CD4-positive, alpha-beta memory T cell (primary cell): ENCODE measurements around the gene MMP24OS. TPM values are rescaled to one million over a fixed set of nuclear protein-coding genes. Genes with fewer than 3 reads are reported as not detected.

Source experiments
- CTCF ChIA-PET: fragments of 350-600 bp; sonication (Branson Sonifier 250); formaldehyde crosslinking; loops from one replicate; lab custom pipeline; 2021; ENCODE audit warnings: inconsistent platforms; ENCODE audit not compliant: partially characterized antibody; lab: Charles Lee
- POLR2A ChIA-PET: fragments of 350-600 bp; sonication (Branson Sonifier 250); formaldehyde crosslinking; loops from one replicate; lab custom pipeline; 2021; ENCODE audit not compliant: partially characterized antibody; lab: Charles Lee
- DNase-seq, 5 donors: peaks; one replicate each; pipeline versions ENCODE4 v3.0.0 to v3.0.0-alpha.2; 2020 to 2022; ENCODE audit warnings: mixed read lengths in 1 of 5
- H3K27ac ChIP-seq: one replicate; pipeline ENCODE4 v1.7.0; 2013; ENCODE audit warnings: low read depth, low read length
- H3K27me3 ChIP-seq: 2 replicates; pipeline ENCODE4 v1.7.0; 2013; ENCODE audit warnings: mild to moderate bottlenecking, low read length, moderate library complexity; ENCODE audit not compliant: insufficient read depth
- H3K36me3 ChIP-seq: 2 replicates; pipeline ENCODE4 v1.7.0; 2013; ENCODE audit warnings: mild to moderate bottlenecking, low read length, moderate library complexity; ENCODE audit not compliant: insufficient read depth
- H3K4me1 ChIP-seq: 2 replicates; pipeline ENCODE4 v1.7.0; 2013; ENCODE audit warnings: mild to moderate bottlenecking, low read length, moderate library complexity; ENCODE audit not compliant: insufficient read depth
- H3K4me3 ChIP-seq, 2 donors: one replicate each; pipeline ENCODE4 v1.7.0; 2013; ENCODE audit warnings: low read length in 2 of 2, mild to moderate bottlenecking in 1 of 2
- H3K9me3 ChIP-seq, 2 donors: one replicate each; pipeline ENCODE4 v1.7.0; 2013; ENCODE audit warnings: low read length in 2 of 2, control low read depth in 1 of 2; ENCODE audit not compliant: control insufficient read depth in 1 of 2
- H3K27ac Mint-ChIP-seq, 7 donors: one replicate each; pipeline ENCODE4 v1.8.0; 2020 to 2021; ENCODE audit warnings: mixed read lengths in 7 of 7, mild to moderate bottlenecking in 6 of 7, inconsistent platforms in 3 of 7, moderate library complexity in 3 of 7
- H3K27me3 Mint-ChIP-seq, 2 donors: one replicate each; pipeline ENCODE4 v1.8.0; 2020 to 2021; ENCODE audit warnings: mixed read lengths in 2 of 2
- H3K36me3 Mint-ChIP-seq, 2 donors: one replicate each; pipeline ENCODE4 v1.8.0; 2020 to 2021; ENCODE audit warnings: mixed read lengths in 2 of 2, inconsistent platforms in 1 of 2, mild to moderate bottlenecking in 1 of 2
- H3K4me1 Mint-ChIP-seq, 4 donors: one replicate each; pipeline ENCODE4 v1.8.0; 2020 to 2021; ENCODE audit warnings: mixed read lengths in 4 of 4, mild to moderate bottlenecking in 1 of 4
- H3K4me3 Mint-ChIP-seq, 8 donors: one replicate each; pipeline ENCODE4 v1.8.0; 2020 to 2021; ENCODE audit warnings: mixed read lengths in 8 of 8, mild to moderate bottlenecking in 7 of 8, moderate library complexity in 6 of 8, inconsistent platforms in 3 of 8
- H3K9me3 Mint-ChIP-seq, 8 donors: one replicate each; pipeline ENCODE4 v1.8.0; 2020 to 2021; ENCODE audit warnings: mixed read lengths in 8 of 8, mild to moderate bottlenecking in 5 of 8, inconsistent platforms in 3 of 8, moderate library complexity in 1 of 8
- intact Hi-C: fragments of 100-400 bp; cut with micrococcal nuclease; formaldehyde crosslinking; loops from one replicate; pipeline ENCODE4 v1.15.1; 2023
- polyA plus RNA-seq, 2 donors: library from polyadenylated mRNA; unstranded; fragments of 300-500 nt; fragmentation: Illumina TruSeq; gene quantifications; one replicate each; pipeline ENCODE4 v1.2.3, GENCODE V29; 2021
- total RNA-seq, 2 experiments: library from RNA; stranded (reverse); gene quantifications; one replicate each; pipeline ENCODE4 v1.2.3, GENCODE V29; 2021

Gene MMP24OS
- total and polyA plus RNA-seq, 4 experiments from 2014 or later: 4.4 to 91.6 (median 47.0) TPM

- H3K36me3 Mint-ChIP-seq: peaks cover 10 to 32% of the 10 kb centered on the region in 2 donors
- intact Hi-C loops: no loop called here
- no peaks in the 10 kb centered on the region for H3K27me3 Mint-ChIP-seq
- Histone ChIP-seq H3K27ac (peak overlapping the region; percentile 27), H3K4me3 (no peak overlapping the region), H3K36me3 (no peaks in the 10 kb centered on the region), H3K27me3 (no peaks in the 10 kb centered on the region), H3K4me1 (peaks cover 27% of the 10 kb centered on the region), H3K9me3 (no peaks in the 10 kb centered on the region)
- H3K27ac Mint-ChIP-seq: peak overlapping the region; percentile 43 to 100 (median 97)
- ChIA-PET CTCF (no interaction called here), POLR2A (interaction anchor here (0.7 to 1.9 kb wide), 3 partner anchors 18 to 33 kb away, joined by 3 to 7 read pairs (median 3); partner anchors contain the start of genes EIF6 and MMP24OS)
- H3K4me3 Mint-ChIP-seq: peak overlapping the region in 3 of 8 donors; percentile 53 to 82 (median 71)
- no peaks in the 10 kb centered on the region for H3K9me3 Mint-ChIP-seq
- no peak for DNase-seq
- peaks cover 7 to 33% (median 23%) of the 10 kb centered on the region in 4 donors for H3K4me1 Mint-ChIP-seq
Measured at GRCh38 chr20:35251613-35251940, 26.3 kb downstream of the MMP24OS start.

GRCh38 chr20:35248641-35249475 lies 29.1 kb downstream of the MMP24OS start:
- H3K27ac ChIP-seq: no peak overlapping the region
- Mint-ChIP-seq H3K27ac (no peak overlapping the region), H3K4me3 (no peak overlapping the region), H3K27me3 (no peaks in the 10 kb centered on the region), H3K9me3 (no peaks in the 10 kb centered on the region), H3K4me1 (peaks cover 7 to 28% (median 21%) of the 10 kb centered on the region in 4 donors), H3K36me3 (peaks cover 7 to 21% of the 10 kb centered on the region in 2 donors)
- ChIA-PET POLR2A (no interaction called here), CTCF (interaction anchor here (1.6 kb wide), 1 partner anchor 56 kb away, joined by 4 read pairs; no protein-coding TSS in a partner anchor)
- DNase-seq: no peak
- no peak overlapping the region for H3K4me3 ChIP-seq
- intact Hi-C loops: no loop called here
- H3K9me3 ChIP-seq: no peaks in the 10 kb centered on the region
- H3K36me3 ChIP-seq: no peaks in the 10 kb centered on the region
- peaks cover 27% of the 10 kb centered on the region for H3K4me1 ChIP-seq
- no peaks in the 10 kb centered on the region for H3K27me3 ChIP-seq

GRCh38 chr20:35246723-35247122 lies 31.2 kb downstream of the MMP24OS start:
- no peak overlapping the region for H3K4me3 ChIP-seq
- no peaks in the 10 kb centered on the region for H3K27me3 Mint-ChIP-seq
- intact Hi-C loops: no loop called here
- peaks cover 0 to 12% (median 9%) of the 10 kb centered on the region in 4 donors for H3K4me1 Mint-ChIP-seq
- DNase-seq: no peak
- ChIA-PET CTCF (no interaction called here), POLR2A (no interaction called here)
- peaks cover 12% of the 10 kb centered on the region for H3K4me1 ChIP-seq
- H3K36me3 ChIP-seq: no peaks in the 10 kb centered on the region
- H3K36me3 Mint-ChIP-seq: peaks cover 0 to 21% of the 10 kb centered on the region in 2 donors
- no peak overlapping the region for H3K27ac Mint-ChIP-seq
- no peaks in the 10 kb centered on the region for H3K9me3 Mint-ChIP-seq
- no peak overlapping the region for H3K4me3 Mint-ChIP-seq
- H3K9me3 ChIP-seq: no peaks in the 10 kb centered on the region
- no peak overlapping the region for H3K27ac ChIP-seq
- H3K27me3 ChIP-seq: no peaks in the 10 kb centered on the region

- Histone ChIP-seq H3K4me3 (no peak overlapping the region), H3K27me3 (no peaks in the 10 kb centered on the region), H3K4me1 (no peaks in the 10 kb centered on the region), H3K27ac (no peak overlapping the region), H3K9me3 (no peaks in the 10 kb centered on the region), H3K36me3 (no peaks in the 10 kb centered on the region)
- no peak for DNase-seq
- no peaks in the 10 kb centered on the region for H3K27me3 Mint-ChIP-seq
- CTCF ChIA-PET: interaction anchor here (0.6 kb wide), 1 partner anchor 1043 kb away, joined by 3 read pairs; no protein-coding TSS in a partner anchor
- H3K4me1 Mint-ChIP-seq: no peaks in the 10 kb centered on the region
- H3K27ac Mint-ChIP-seq: no peak overlapping the region
- H3K36me3 Mint-ChIP-seq: peaks cover 1 to 18% of the 10 kb centered on the region in 2 donors
- POLR2A ChIA-PET: no interaction called here
- no peaks in the 10 kb centered on the region for H3K9me3 Mint-ChIP-seq
- H3K4me3 Mint-ChIP-seq: no peak overlapping the region
- intact Hi-C loops: no loop called here
Measured at GRCh38 chr20:35243986-35244385, 33.9 kb downstream of the MMP24OS start.

- CTCF ChIA-PET: no interaction called here
- Histone ChIP-seq H3K27me3 (no peaks in the 10 kb centered on the region), H3K4me1 (no peaks in the 10 kb centered on the region), H3K36me3 (no peaks in the 10 kb centered on the region), H3K4me3 (no peak overlapping the region), H3K9me3 (no peaks in the 10 kb centered on the region), H3K27ac (no peak overlapping the region)
- intact Hi-C loops: no loop called here
- Mint-ChIP-seq H3K4me3 (no peak overlapping the region), H3K9me3 (no peaks in the 10 kb centered on the region), H3K27me3 (no peaks in the 10 kb centered on the region), H3K27ac (no peak overlapping the region), H3K36me3 (peaks cover 1 to 21% of the 10 kb centered on the region in 2 donors), H3K4me1 (no peaks in the 10 kb centered on the region)
- POLR2A ChIA-PET: no interaction called here
- DNase-seq: no peak
Measured at GRCh38 chr20:35243317-35243716, 34.6 kb downstream of the MMP24OS start.

GRCh38 chr20:35240811-35241293 lies 37.1 kb downstream of the MMP24OS start:
- Mint-ChIP-seq H3K4me3 (no peak overlapping the region), H3K27ac (peak overlapping the region in 1 of 7 donors; percentile 34), H3K27me3 (no peaks in the 10 kb centered on the region), H3K9me3 (no peaks in the 10 kb centered on the region), H3K4me1 (no peaks in the 10 kb centered on the region), H3K36me3 (peaks cover 11 to 24% of the 10 kb centered on the region in 2 donors)
- CTCF ChIA-PET: no interaction called here
- no peaks in the 10 kb centered on the region for H3K36me3 ChIP-seq
- H3K27me3 ChIP-seq: no peaks in the 10 kb centered on the region
- intact Hi-C loops: no loop called here
- H3K9me3 ChIP-seq: no peaks in the 10 kb centered on the region
- H3K4me3 ChIP-seq: no peak overlapping the region
- no peak for DNase-seq
- H3K27ac ChIP-seq: no peak overlapping the region
- H3K4me1 ChIP-seq: no peaks in the 10 kb centered on the region
- POLR2A ChIA-PET: no interaction called here

GRCh38 chr20:35240083-35240810 lies 37.7 kb downstream of the MMP24OS start:
- Mint-ChIP-seq H3K36me3 (peaks cover 13 to 26% of the 10 kb centered on the region in 2 donors), H3K27me3 (no peaks in the 10 kb centered on the region), H3K4me3 (no peak overlapping the region), H3K4me1 (no peaks in the 10 kb centered on the region), H3K27ac (no peak overlapping the region), H3K9me3 (no peaks in the 10 kb centered on the region)
- CTCF ChIA-PET: interaction anchor here (1.2 kb wide), 1 partner anchor 144 kb away, joined by 3 read pairs; no protein-coding TSS in a partner anchor
- Histone ChIP-seq H3K9me3 (no peaks in the 10 kb centered on the region), H3K36me3 (no peaks in the 10 kb centered on the region), H3K27me3 (no peaks in the 10 kb centered on the region), H3K27ac (no peak overlapping the region), H3K4me3 (no peak overlapping the region), H3K4me1 (no peaks in the 10 kb centered on the region)
- no peak for DNase-seq
- POLR2A ChIA-PET: no interaction called here
- intact Hi-C loops: no loop called here
